WTC11 (cell line): Measurements from ENCODE around the gene GALNT2. TPM values are rescaled to one million over a fixed set of nuclear protein-coding genes. Genes with fewer than 3 reads are reported as not detected.

Source experiments
- ATAC-seq: fragments of 200-7000 bp; cut with Tn5 transposase; 2 replicates; pipeline ENCODE4 v1.10.0; 2021; ENCODE audit warnings: mild to moderate bottlenecking, moderate library complexity
- CTCF ChIA-PET: fragments of 300-600 bp; sonication (Branson Sonifier 250); formaldehyde crosslinking; loops from one replicate; lab custom pipeline; 2021; ENCODE audit warnings: antibody characterized with exemption; lab: Charles Lee
- POLR2A ChIA-PET: fragments of 350-600 bp; sonication (Branson Sonifier 250); formaldehyde crosslinking; loops from one replicate; lab custom pipeline; 2021; ENCODE audit warnings: antibody characterized with exemption; lab: Charles Lee
- DNase-seq: peaks from one replicate; pipeline ENCODE4 v3.0.0; 2021; ENCODE audit warnings: low spot score
- H3K27ac Mint-ChIP-seq: 2 replicates; pipeline ENCODE4 v1.8.0; 2021; ENCODE audit warnings: mixed read lengths
- H3K27me3 Mint-ChIP-seq: 2 replicates; pipeline ENCODE4 v1.8.0; 2021; ENCODE audit warnings: low read depth, mild to moderate bottlenecking, moderate library complexity, mixed read lengths
- H3K36me3 Mint-ChIP-seq: 2 replicates; pipeline ENCODE4 v1.8.0; 2021; ENCODE audit warnings: mixed read lengths
- H3K4me1 Mint-ChIP-seq: 2 replicates; pipeline ENCODE4 v1.8.0; 2022; ENCODE audit warnings: mixed read lengths
- H3K4me3 Mint-ChIP-seq: 2 replicates; pipeline ENCODE4 v1.8.0; 2021; ENCODE audit warnings: mild to moderate bottlenecking, moderate library complexity, mixed read lengths
- H3K9me3 Mint-ChIP-seq: 2 replicates; pipeline ENCODE4 v1.8.0; 2021; ENCODE audit warnings: mixed read lengths
- ARID4B ChIP-seq: sonication (generic); formaldehyde crosslinking; IDR thresholded peaks from 2 replicates; pipeline ENCODE4 v1.8.0; 2023; ENCODE audit warnings: missing genetic modification reagents, mild to moderate bottlenecking, borderline replicate concordance
- ELF4 ChIP-seq: sonication (generic); formaldehyde crosslinking; IDR thresholded peaks from 2 replicates; pipeline ENCODE4 v1.8.1; 2022; ENCODE audit warnings: low read depth, mild to moderate bottlenecking, moderate library complexity, missing genetic modification reagents
- ERG ChIP-seq: fragments of 250-450 bp; sonication (Bioruptor Pico); IDR thresholded peaks from 2 replicates; pipeline ENCODE4 v1.8.0; 2021; ENCODE audit warnings: mild to moderate bottlenecking
- FOXK1 ChIP-seq: sonication (generic); formaldehyde crosslinking; IDR thresholded peaks from 2 replicates; pipeline ENCODE4 v1.8.0; 2022; ENCODE audit warnings: mild to moderate bottlenecking, moderate library complexity, missing genetic modification reagents
- GABPB1 ChIP-seq: sonication (generic); formaldehyde crosslinking; IDR thresholded peaks from 2 replicates; pipeline ENCODE4 v1.8.1; 2023; ENCODE audit warnings: mild to moderate bottlenecking, missing genetic modification reagents
- NR3C1 ChIP-seq: sonication (generic); formaldehyde crosslinking; conservative IDR thresholded peaks from 2 replicates; pipeline ENCODE4 v1.8.1; 2023; ENCODE audit warnings: low read depth, mild to moderate bottlenecking, missing genetic modification reagents
- RELA ChIP-seq: sonication (generic); formaldehyde crosslinking; IDR thresholded peaks from 2 replicates; pipeline ENCODE4 v1.8.1; 2022; ENCODE audit warnings: missing genetic modification reagents, mild to moderate bottlenecking, borderline replicate concordance
- RORB ChIP-seq: fragments of 250-450 bp; sonication (Bioruptor Pico); IDR thresholded peaks from 2 replicates; pipeline ENCODE4 v1.9.0; 2021; ENCODE audit warnings: mild to moderate bottlenecking
- SMAD4 ChIP-seq: sonication (generic); formaldehyde crosslinking; IDR thresholded peaks from 2 replicates; pipeline ENCODE4 v1.8.0; 2022; ENCODE audit warnings: mild to moderate bottlenecking, missing genetic modification reagents
- SOX15 ChIP-seq: fragments of 250-450 bp; sonication (Bioruptor Pico); IDR thresholded peaks from 2 replicates; pipeline ENCODE4 v1.9.0; 2021; ENCODE audit warnings: mild to moderate bottlenecking
- TP53 ChIP-seq: sonication (generic); formaldehyde crosslinking; IDR thresholded peaks from 2 replicates; pipeline ENCODE4 v1.8.1; 2023; ENCODE audit warnings: mild to moderate bottlenecking, missing genetic modification reagents
- ZNF263 ChIP-seq: sonication (generic); formaldehyde crosslinking; IDR thresholded peaks from 2 replicates; pipeline ENCODE4 v1.8.1; 2022; ENCODE audit warnings: low read depth, mild to moderate bottlenecking, moderate library complexity, missing genetic modification reagents
- ZNF671 ChIP-seq: fragments of 250-450 bp; sonication (Bioruptor Pico); IDR thresholded peaks from 2 replicates; pipeline ENCODE4 v1.8.0; 2021; ENCODE audit warnings: mild to moderate bottlenecking
- total RNA-seq: library from RNA; stranded (reverse); gene quantifications from 3 replicates; pipeline ENCODE4 v1.2.3, GENCODE V29; 2021
- TF ChIP-seq, protein P1 (sequence below): fragments of 250-450 bp; sonication (Bioruptor Pico); IDR thresholded peaks from 2 replicates; pipeline ENCODE4 v1.9.0; 2021; ENCODE audit warnings: moderate library complexity, mild to moderate bottlenecking, inconsistent platforms, borderline replicate concordance
- TF ChIP-seq, protein P2 (sequence below): fragments of 250-450 bp; sonication (Bioruptor Pico); IDR thresholded peaks from 2 replicates; pipeline ENCODE4 v1.9.0; 2021; ENCODE audit warnings: mild to moderate bottlenecking
- TF ChIP-seq, protein P3 (sequence below): sonication (generic); formaldehyde crosslinking; IDR thresholded peaks from 2 replicates; pipeline ENCODE4 v1.8.1; 2023; ENCODE audit warnings: mild to moderate bottlenecking, missing genetic modification reagents
- TF ChIP-seq, protein P4 (sequence below): sonication (generic); formaldehyde crosslinking; IDR thresholded peaks from 2 replicates; pipeline ENCODE4 v1.8.1; 2022; ENCODE audit warnings: low read depth, missing genetic modification reagents, borderline replicate concordance
- TF ChIP-seq, protein P5 (sequence below): sonication (generic); formaldehyde crosslinking; IDR thresholded peaks from 2 replicates; pipeline ENCODE4 v1.8.1; 2022; ENCODE audit warnings: mild to moderate bottlenecking, moderate library complexity, missing genetic modification reagents
- TF ChIP-seq, protein P6 (sequence below): sonication (generic); formaldehyde crosslinking; IDR thresholded peaks from 2 replicates; pipeline ENCODE4 v1.8.0; 2022; ENCODE audit warnings: mild to moderate bottlenecking, missing genetic modification reagents

The GALNT2 gene
- total RNA-seq, 1 experiment from 2014 or later, result 74.8 TPM

DNA sequence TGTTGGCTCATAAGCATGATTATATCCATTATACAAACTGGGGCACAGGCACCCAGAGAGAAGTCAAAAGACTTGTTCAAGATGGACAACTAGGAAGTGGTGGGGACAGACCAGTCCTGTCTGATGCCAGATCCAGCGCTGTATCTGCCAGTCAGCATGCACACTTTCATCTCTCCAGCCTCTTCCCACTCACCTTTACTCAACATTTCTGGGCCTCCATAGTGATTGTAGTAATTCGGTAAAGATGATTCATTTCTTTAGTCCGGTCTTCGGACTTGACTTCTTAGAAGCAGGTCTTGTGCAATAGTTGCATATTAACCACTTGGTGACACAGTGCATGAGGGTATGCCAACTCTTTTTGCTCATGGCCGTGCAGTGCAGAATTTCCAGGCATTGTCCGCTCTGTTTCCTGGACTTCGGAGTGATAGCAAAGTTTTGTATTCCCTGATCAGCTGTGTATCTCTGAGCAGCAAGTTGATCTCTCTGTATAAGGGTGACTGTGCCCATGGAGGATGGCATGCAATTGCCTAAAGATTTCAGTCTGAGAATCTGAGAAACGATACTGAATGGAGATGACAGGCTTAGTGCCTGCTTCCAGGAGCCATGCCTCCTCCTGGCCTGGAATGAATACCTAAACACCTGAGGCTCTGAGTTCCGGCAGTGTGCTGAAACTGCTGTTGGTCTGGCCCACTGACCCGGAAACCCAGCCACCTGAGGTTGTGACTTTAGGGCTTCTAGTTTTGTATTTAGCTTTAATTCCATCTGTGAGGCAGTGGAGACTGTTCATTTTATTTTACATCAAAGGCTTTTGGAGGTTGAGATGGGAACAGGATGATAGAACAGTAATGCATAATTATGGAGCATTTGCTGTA, 39.0 kb downstream of the GALNT2 start:
- TF ChIP-seq RORB (CRISPR knock-in tag) (no peak), GABPB1 (CRISPR knock-in tag) (peak; percentile 85), ZNF671 (CRISPR knock-in tag) (no peak)
- TF ChIP-seq, protein P1, sequence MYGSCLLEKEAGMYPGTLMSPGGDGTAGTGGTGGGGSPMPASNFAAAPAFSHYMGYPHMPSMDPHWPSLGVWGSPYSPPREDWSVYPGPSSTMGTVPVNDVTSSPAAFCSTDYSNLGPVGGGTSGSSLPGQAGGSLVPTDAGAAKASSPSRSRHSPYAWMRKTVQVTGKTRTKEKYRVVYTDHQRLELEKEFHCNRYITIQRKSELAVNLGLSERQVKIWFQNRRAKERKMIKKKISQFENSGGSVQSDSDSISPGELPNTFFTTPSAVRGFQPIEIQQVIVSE (CRISPR knock-in tag), result no peak
- Mint-ChIP-seq H3K36me3 (peaks cover 3% of the 10 kb centered on the region; the same call in 1 of the 2 replicates), H3K4me1 (peaks cover 78% of the 10 kb centered on the region), H3K9me3 (no peaks in the 10 kb centered on the region), H3K27me3 (no peaks in the 10 kb centered on the region), H3K27ac (peak overlapping the region; percentile 73), H3K4me3 (no peak overlapping the region)
- POLR2A ChIA-PET, result no interaction called here
- CTCF ChIA-PET, result interaction anchor here (1.2 kb wide), 1 partner anchor 14 kb away, joined by 3 read pairs; no protein-coding TSS in a partner anchor
- DNase-seq (no peak), ATAC-seq (no peak)

DNA sequence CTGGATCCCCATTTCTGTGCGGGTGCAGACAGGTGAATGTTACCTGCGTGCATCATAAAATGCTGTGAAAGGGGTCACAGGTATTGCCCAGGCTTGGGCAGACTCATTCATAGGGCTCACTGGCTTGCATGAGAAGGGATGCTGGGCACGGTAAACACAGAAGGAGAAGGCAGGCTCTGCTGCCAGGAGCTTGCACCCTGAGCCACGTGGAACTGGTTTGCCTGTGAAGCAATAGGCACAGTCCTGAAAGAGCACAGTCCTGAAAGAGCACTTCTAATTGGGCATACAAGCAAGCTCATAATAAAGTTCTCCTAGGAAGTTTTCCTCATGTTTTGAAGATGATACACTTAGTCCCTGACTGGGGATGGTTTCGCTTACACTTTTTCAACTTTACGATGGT, 40.9 kb downstream of the GALNT2 start:
- no peak overlapping the region for H3K4me3 Mint-ChIP-seq
- H3K27ac Mint-ChIP-seq, result peak overlapping the region; percentile 76
- no peaks in the 10 kb centered on the region for H3K27me3 Mint-ChIP-seq
- no peak for DNase-seq
- ChIA-PET CTCF (interaction anchor here (6.2 kb wide), 1 partner anchor 12 kb away, joined by 30 read pairs; no protein-coding TSS in a partner anchor), POLR2A (no interaction called here)
- peaks cover 3% of the 10 kb centered on the region; the same call in 1 of the 2 replicates for H3K36me3 Mint-ChIP-seq
- H3K4me1 Mint-ChIP-seq, result peaks cover 78% of the 10 kb centered on the region
- ATAC-seq, result no peak
- H3K9me3 Mint-ChIP-seq, result no peaks in the 10 kb centered on the region
- TF ChIP-seq, protein P2, sequence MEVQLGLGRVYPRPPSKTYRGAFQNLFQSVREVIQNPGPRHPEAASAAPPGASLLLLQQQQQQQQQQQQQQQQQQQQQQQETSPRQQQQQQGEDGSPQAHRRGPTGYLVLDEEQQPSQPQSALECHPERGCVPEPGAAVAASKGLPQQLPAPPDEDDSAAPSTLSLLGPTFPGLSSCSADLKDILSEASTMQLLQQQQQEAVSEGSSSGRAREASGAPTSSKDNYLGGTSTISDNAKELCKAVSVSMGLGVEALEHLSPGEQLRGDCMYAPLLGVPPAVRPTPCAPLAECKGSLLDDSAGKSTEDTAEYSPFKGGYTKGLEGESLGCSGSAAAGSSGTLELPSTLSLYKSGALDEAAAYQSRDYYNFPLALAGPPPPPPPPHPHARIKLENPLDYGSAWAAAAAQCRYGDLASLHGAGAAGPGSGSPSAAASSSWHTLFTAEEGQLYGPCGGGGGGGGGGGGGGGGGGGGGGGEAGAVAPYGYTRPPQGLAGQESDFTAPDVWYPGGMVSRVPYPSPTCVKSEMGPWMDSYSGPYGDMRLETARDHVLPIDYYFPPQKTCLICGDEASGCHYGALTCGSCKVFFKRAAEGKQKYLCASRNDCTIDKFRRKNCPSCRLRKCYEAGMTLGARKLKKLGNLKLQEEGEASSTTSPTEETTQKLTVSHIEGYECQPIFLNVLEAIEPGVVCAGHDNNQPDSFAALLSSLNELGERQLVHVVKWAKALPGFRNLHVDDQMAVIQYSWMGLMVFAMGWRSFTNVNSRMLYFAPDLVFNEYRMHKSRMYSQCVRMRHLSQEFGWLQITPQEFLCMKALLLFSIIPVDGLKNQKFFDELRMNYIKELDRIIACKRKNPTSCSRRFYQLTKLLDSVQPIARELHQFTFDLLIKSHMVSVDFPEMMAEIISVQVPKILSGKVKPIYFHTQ (CRISPR knock-in tag), result no peak
- TF ChIP-seq ERG (CRISPR knock-in tag) (no peak), SMAD4 (CRISPR knock-in tag) (no peak), TP53 (CRISPR knock-in tag) (no peak), NR3C1 (CRISPR knock-in tag) (no peak), ELF4 (CRISPR knock-in tag) (no peak), SOX15 (no peak), ZNF263 (CRISPR knock-in tag) (no peak), ARID4B (CRISPR knock-in tag) (no peak), FOXK1 (no peak), RELA (CRISPR knock-in tag) (no peak)
- TF ChIP-seq, protein P3, sequence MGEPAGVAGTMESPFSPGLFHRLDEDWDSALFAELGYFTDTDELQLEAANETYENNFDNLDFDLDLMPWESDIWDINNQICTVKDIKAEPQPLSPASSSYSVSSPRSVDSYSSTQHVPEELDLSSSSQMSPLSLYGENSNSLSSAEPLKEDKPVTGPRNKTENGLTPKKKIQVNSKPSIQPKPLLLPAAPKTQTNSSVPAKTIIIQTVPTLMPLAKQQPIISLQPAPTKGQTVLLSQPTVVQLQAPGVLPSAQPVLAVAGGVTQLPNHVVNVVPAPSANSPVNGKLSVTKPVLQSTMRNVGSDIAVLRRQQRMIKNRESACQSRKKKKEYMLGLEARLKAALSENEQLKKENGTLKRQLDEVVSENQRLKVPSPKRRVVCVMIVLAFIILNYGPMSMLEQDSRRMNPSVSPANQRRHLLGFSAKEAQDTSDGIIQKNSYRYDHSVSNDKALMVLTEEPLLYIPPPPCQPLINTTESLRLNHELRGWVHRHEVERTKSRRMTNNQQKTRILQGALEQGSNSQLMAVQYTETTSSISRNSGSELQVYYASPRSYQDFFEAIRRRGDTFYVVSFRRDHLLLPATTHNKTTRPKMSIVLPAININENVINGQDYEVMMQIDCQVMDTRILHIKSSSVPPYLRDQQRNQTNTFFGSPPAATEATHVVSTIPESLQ, result no peak
- TF ChIP-seq, protein P4, sequence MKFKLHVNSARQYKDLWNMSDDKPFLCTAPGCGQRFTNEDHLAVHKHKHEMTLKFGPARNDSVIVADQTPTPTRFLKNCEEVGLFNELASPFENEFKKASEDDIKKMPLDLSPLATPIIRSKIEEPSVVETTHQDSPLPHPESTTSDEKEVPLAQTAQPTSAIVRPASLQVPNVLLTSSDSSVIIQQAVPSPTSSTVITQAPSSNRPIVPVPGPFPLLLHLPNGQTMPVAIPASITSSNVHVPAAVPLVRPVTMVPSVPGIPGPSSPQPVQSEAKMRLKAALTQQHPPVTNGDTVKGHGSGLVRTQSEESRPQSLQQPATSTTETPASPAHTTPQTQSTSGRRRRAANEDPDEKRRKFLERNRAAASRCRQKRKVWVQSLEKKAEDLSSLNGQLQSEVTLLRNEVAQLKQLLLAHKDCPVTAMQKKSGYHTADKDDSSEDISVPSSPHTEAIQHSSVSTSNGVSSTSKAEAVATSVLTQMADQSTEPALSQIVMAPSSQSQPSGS (CRISPR knock-in tag), result no peak
- TF ChIP-seq, protein P5, sequence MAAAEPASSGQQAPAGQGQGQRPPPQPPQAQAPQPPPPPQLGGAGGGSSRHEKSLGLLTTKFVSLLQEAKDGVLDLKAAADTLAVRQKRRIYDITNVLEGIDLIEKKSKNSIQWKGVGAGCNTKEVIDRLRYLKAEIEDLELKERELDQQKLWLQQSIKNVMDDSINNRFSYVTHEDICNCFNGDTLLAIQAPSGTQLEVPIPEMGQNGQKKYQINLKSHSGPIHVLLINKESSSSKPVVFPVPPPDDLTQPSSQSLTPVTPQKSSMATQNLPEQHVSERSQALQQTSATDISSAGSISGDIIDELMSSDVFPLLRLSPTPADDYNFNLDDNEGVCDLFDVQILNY, result no peak
- TF ChIP-seq, protein P6, sequence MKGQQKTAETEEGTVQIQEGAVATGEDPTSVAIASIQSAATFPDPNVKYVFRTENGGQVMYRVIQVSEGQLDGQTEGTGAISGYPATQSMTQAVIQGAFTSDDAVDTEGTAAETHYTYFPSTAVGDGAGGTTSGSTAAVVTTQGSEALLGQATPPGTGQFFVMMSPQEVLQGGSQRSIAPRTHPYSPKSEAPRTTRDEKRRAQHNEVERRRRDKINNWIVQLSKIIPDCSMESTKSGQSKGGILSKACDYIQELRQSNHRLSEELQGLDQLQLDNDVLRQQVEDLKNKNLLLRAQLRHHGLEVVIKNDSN, result no peak
